H1 (cell line): ENCODE measurements around the gene PIP4K2C. TPM values are rescaled to one million over a fixed set of nuclear protein-coding genes. Genes with fewer than 3 reads are reported as not detected.
A peak's percentile ranks its signal among the peaks of the same experiment; 100 is the strongest.

Source experiments
- CTCF ChIA-PET: fragments of 300-600 bp; sonication (Branson Sonifier 250); formaldehyde crosslinking; loops from one replicate; lab custom pipeline; 2021; ENCODE audit not compliant: partially characterized antibody; lab: Charles Lee
- POLR2A ChIA-PET: fragments of 300-600 bp; sonication (Branson Sonifier 250); formaldehyde crosslinking; loops from one replicate; lab custom pipeline; 2021; ENCODE audit warnings: inconsistent platforms; ENCODE audit not compliant: partially characterized antibody; lab: Charles Lee
- DNase-seq, 2 experiments: peaks; one replicate each; pipeline versions ENCODE4 v3.0.0 to v3.0.0-alpha.2; 2010 to 2022; ENCODE audit warnings: low spot score in 2 of 2, low read depth in 1 of 2, mixed read lengths in 1 of 2
- FAIRE-seq: peaks from 2 replicates; lab custom pipeline; 2011; peaks lifted over from hg19 to GRCh38; lab: Jason Lieb, UNC
- H2AFZ ChIP-seq: 2 replicates; pipeline ENCODE4 v1.8.1; 2012; ENCODE audit warnings: low read length, inconsistent platforms
- H2AK5ac ChIP-seq: 2 replicates; pipeline ENCODE4 v1.6.1; 2013; ENCODE audit warnings: low read depth, low read length
- H2BK120ac ChIP-seq: replicated peaks from 2 replicates; pipeline ENCODE3; 2013; ENCODE audit warnings: low read depth, low read length, inconsistent platforms
- H2BK12ac ChIP-seq: 2 replicates; pipeline ENCODE4 v1.6.1; 2013; ENCODE audit warnings: low read depth, low read length
- H2BK15ac ChIP-seq: 2 replicates; pipeline ENCODE4 v1.6.1; 2013; ENCODE audit warnings: low read length
- H2BK20ac ChIP-seq: 2 replicates; pipeline ENCODE4 v1.6.1; 2013; ENCODE audit warnings: low read length
- H2BK5ac ChIP-seq: 2 replicates; pipeline ENCODE4 v1.6.1; 2013; ENCODE audit warnings: low read depth, low read length
- H3K14ac ChIP-seq: 2 replicates; pipeline ENCODE4 v1.6.1; 2013; ENCODE audit warnings: inconsistent platforms; ENCODE audit not compliant: insufficient read length
- H3K18ac ChIP-seq: 2 replicates; pipeline ENCODE4 v1.6.1; 2013; ENCODE audit warnings: low read length; ENCODE audit errors: extremely low read depth
- H3K23ac ChIP-seq: 2 replicates; pipeline ENCODE4 v1.6.1; 2013; ENCODE audit warnings: inconsistent platforms; ENCODE audit not compliant: insufficient read length
- H3K23me2 ChIP-seq: 2 replicates; pipeline ENCODE4 v1.6.1; 2013; ENCODE audit warnings: low read depth, low read length
- H3K27ac ChIP-seq: 2 replicates; pipeline ENCODE4 v1.6.1; 2011; ENCODE audit warnings: low read depth, low read length, inconsistent platforms
- H3K27me3 ChIP-seq, 4 experiments: replicated peaks in 1 of 4; 1 replicate in 1 of 4; 2 replicates in 3 of 4; pipeline versions ENCODE4 v1.6.1 to v1.8.1; 2011 to 2013; ENCODE audit warnings: low read length in 3 of 4, mild to moderate bottlenecking in 3 of 4, inconsistent platforms in 2 of 4, mixed read lengths in 2 of 4, moderate library complexity in 1 of 4; ENCODE audit not compliant: control insufficient read depth in 3 of 4, insufficient read depth in 3 of 4; ENCODE audit errors: extremely low read depth in 1 of 4
- H3K36me3 ChIP-seq, 4 experiments: 2 replicates each; pipeline versions ENCODE4 v1.6.1 to v1.8.1; 2011 to 2013; ENCODE audit warnings: mild to moderate bottlenecking in 4 of 4, low read length in 3 of 4, moderate library complexity in 2 of 4, control low read depth in 1 of 4, inconsistent platforms in 1 of 4; ENCODE audit not compliant: insufficient read depth in 4 of 4, control insufficient read depth in 2 of 4
- H3K4ac ChIP-seq: replicated peaks from 2 replicates; pipeline ENCODE3; 2013; ENCODE audit warnings: low read length, low read depth, mixed read lengths, inconsistent platforms; ENCODE audit not compliant: insufficient read length
- H3K4me1 ChIP-seq, 4 experiments: replicated peaks in 1 of 4; 1 replicate in 1 of 4; 2 replicates in 3 of 4; pipeline versions ENCODE4 v1.6.1 to v1.8.1; 2011 to 2013; ENCODE audit warnings: low read length in 3 of 4, inconsistent platforms in 2 of 4, mixed read lengths in 1 of 4; ENCODE audit not compliant: insufficient read depth in 4 of 4, control insufficient read depth in 3 of 4
- H3K4me2 ChIP-seq, 2 experiments: 2 replicates each; pipeline versions ENCODE4 v1.6.1 to v1.8.1; 2011 to 2013; ENCODE audit warnings: low read depth in 2 of 2, low read length in 2 of 2, control low read depth in 1 of 2, inconsistent platforms in 1 of 2, mild to moderate bottlenecking in 1 of 2; ENCODE audit not compliant: insufficient read depth in 1 of 2
- H3K4me3 ChIP-seq, 4 experiments: fragments of 200-600, 300-600 bp in 1 of 4; sonication (generic), shearing (Covaris generic), sonication (Bioruptor Twin) in 1 of 4; 2 replicates each; pipeline versions ENCODE4 v1.5.1 to v1.8.1; 2011 to 2016; ENCODE audit warnings: low read length in 4 of 4, low read depth in 3 of 4, control low read depth in 2 of 4, inconsistent platforms in 2 of 4, mild to moderate bottlenecking in 2 of 4, mixed read lengths in 1 of 4, moderate library complexity in 1 of 4; ENCODE audit not compliant: insufficient read depth in 2 of 4; ENCODE audit errors: extremely low read depth in 1 of 4
- H3K56ac ChIP-seq: replicated peaks from 2 replicates; pipeline ENCODE3; 2013; ENCODE audit warnings: low read depth, mild to moderate bottlenecking, mixed read lengths, low read length, inconsistent platforms; ENCODE audit not compliant: insufficient read length
- H3K79me1 ChIP-seq: 2 replicates; pipeline ENCODE4 v1.6.1; 2013; ENCODE audit warnings: low read depth, low read length, control low read depth
- H3K79me2 ChIP-seq, 2 experiments: 2 replicates each; pipeline versions ENCODE4 v1.6.1 to v1.8.1; 2012 to 2013; ENCODE audit warnings: low read length in 2 of 2, mild to moderate bottlenecking in 2 of 2, inconsistent platforms in 1 of 2; ENCODE audit not compliant: insufficient read depth in 2 of 2, control insufficient read depth in 1 of 2
- H3K9ac ChIP-seq, 4 experiments: replicated peaks in 1 of 4; 1 replicate in 1 of 4; 2 replicates in 3 of 4; pipeline versions ENCODE4 v1.6.1 to v1.8.1; 2011 to 2013; ENCODE audit warnings: low read depth in 3 of 4, low read length in 3 of 4, control low read depth in 2 of 4, mild to moderate bottlenecking in 2 of 4, moderate library complexity in 2 of 4, inconsistent platforms in 1 of 4; ENCODE audit errors: extremely low read depth in 1 of 4
- H3K9me3 ChIP-seq, 2 experiments: 2 replicates each; pipeline versions ENCODE4 v1.6.1 to v1.8.1; 2012 to 2013; ENCODE audit warnings: mild to moderate bottlenecking in 2 of 2, moderate library complexity in 2 of 2, control low read depth in 1 of 2, inconsistent platforms in 1 of 2, low read depth in 1 of 2, low read length in 1 of 2, mixed read lengths in 1 of 2; ENCODE audit not compliant: insufficient read depth in 2 of 2
- H4K20me1 ChIP-seq, 2 experiments: replicated peaks in 1 of 2; 2 replicates each; pipeline versions ENCODE3 to v1.8.1; 2011 to 2013; ENCODE audit warnings: inconsistent platforms in 2 of 2, low read length in 2 of 2, mild to moderate bottlenecking in 1 of 2; ENCODE audit not compliant: insufficient read depth in 2 of 2, control insufficient read depth in 1 of 2
- H4K5ac ChIP-seq: 2 replicates; pipeline ENCODE4 v1.6.1; 2013; ENCODE audit warnings: low read length, low read depth, mixed read lengths, inconsistent platforms; ENCODE audit not compliant: insufficient read length
- H4K8ac ChIP-seq: 2 replicates; pipeline ENCODE4 v1.8.0; 2013; ENCODE audit warnings: mild to moderate bottlenecking, moderate library complexity, low read length, inconsistent platforms; ENCODE audit not compliant: insufficient read depth; ENCODE audit errors: extremely low read depth
- H4K91ac ChIP-seq: replicated peaks from 2 replicates; pipeline ENCODE3; 2013; ENCODE audit warnings: low read length, mixed read lengths, inconsistent platforms; ENCODE audit not compliant: insufficient read length
- CREB1 ChIP-seq: IDR thresholded peaks from 2 replicates; pipeline ENCODE4 v1.6.1; 2012; ENCODE audit warnings: inconsistent platforms
- HDAC2 ChIP-seq, 2 experiments: fragments of 300-600 bp in 1 of 2; sonication (generic) in 1 of 2; IDR thresholded peaks; 2 replicates each; pipeline ENCODE4 v1.6.1; 2011 to 2012; ENCODE audit warnings: low read depth in 2 of 2, low read length in 2 of 2, mild to moderate bottlenecking in 2 of 2, moderate library complexity in 2 of 2, borderline replicate concordance in 1 of 2, inconsistent platforms in 1 of 2
- KDM1A ChIP-seq: fragments of 200-600, 300-600 bp; sonication (generic); IDR thresholded peaks from 2 replicates; pipeline ENCODE4 v1.7.1; 2016; ENCODE audit warnings: mild to moderate bottlenecking, low read length, borderline replicate concordance
- PHF8 ChIP-seq: fragments of 200-600 bp; sonication (generic); conservative IDR thresholded peaks from 2 replicates; pipeline ENCODE4 v1.7.1; 2012; ENCODE audit warnings: low read depth, mild to moderate bottlenecking, inconsistent platforms, low read length, moderate library complexity
- SIN3A ChIP-seq, 2 experiments: IDR thresholded peaks in 1 of 2; conservative IDR thresholded peaks in 1 of 2; 2 replicates each; pipeline ENCODE4 v1.6.1; 2011 to 2012; ENCODE audit warnings: low read length in 2 of 2, improper control_type of control experiment in 1 of 2, low read depth in 1 of 2, mild to moderate bottlenecking in 1 of 2
- SP2 ChIP-seq: IDR thresholded peaks from 2 replicates; pipeline ENCODE4 v1.6.1; 2012; ENCODE audit warnings: mild to moderate bottlenecking, low read length, inconsistent platforms
- TAF1 ChIP-seq: IDR thresholded peaks from 2 replicates; pipeline ENCODE4 v1.6.1; 2011; ENCODE audit warnings: mild to moderate bottlenecking, low read depth, low read length
- YY1 ChIP-seq: IDR thresholded peaks from 2 replicates; pipeline ENCODE4 v1.6.1; 2011; ENCODE audit warnings: low read depth, mild to moderate bottlenecking, low read length
- WGBS, 2 experiments: shearing (Covaris generic) in 1 of 2; methylation state at CpG; one replicate each; pipeline versions ENCODE4 v1.1.6 to v1.1.7; 2013 to 2015; ENCODE audit warnings: low lambda C conversion rate in 2 of 2, mixed read lengths in 2 of 2, inconsistent platforms in 1 of 2, low coverage in 1 of 2, missing lambda C conversion rate in 1 of 2; ENCODE audit not compliant: insufficient replicate concordance in 2 of 2, insufficient coverage in 1 of 2, insufficient read length in 1 of 2; ENCODE audit errors: extremely low coverage in 1 of 2, missing lambda C conversion rate in 1 of 2; 5-methylcytosine and 5-hydroxymethylcytosine counted together
- polyA plus RNA-seq, 7 experiments: library from polyadenylated mRNA; depleted of rRNA in 3 of 7; stranded (reverse) in 5 of 7; unstranded in 2 of 7; fragments of >200 nt in 5 of 7; fragments of 200-250 nt in 2 of 7; gene quantifications; 1 replicate in 5 of 7; 2 replicates in 1 of 7; 4 replicates in 1 of 7; pipeline versions ENCODE4 v1.2.1 to v1.2.3, GENCODE V29; 2011 to 2013; ENCODE audit warnings: missing spikeins in 2 of 7, mixed read lengths in 2 of 7
- total RNA-seq: library from RNA; stranded (reverse); fragmentation: NEBNext Ultra II Directional; extraction: Animal tissue kit (Norgen Biotek cat#: 25700); gene quantifications from 2 replicates; pipeline ENCODE4 v1.2.1, GENCODE V29; 2021
- TF ChIP-seq, protein P1 (sequence below): IDR thresholded peaks from 2 replicates; pipeline ENCODE4 v1.6.1; 2012; ENCODE audit warnings: inconsistent platforms

PIP4K2C gene
- total and polyA plus RNA-seq, 2 of the 8 experiments (the other 6 are each of a cell fraction or from before 2014, with no cell fraction given) = 25.0 to 27.1 TPM

DNA sequence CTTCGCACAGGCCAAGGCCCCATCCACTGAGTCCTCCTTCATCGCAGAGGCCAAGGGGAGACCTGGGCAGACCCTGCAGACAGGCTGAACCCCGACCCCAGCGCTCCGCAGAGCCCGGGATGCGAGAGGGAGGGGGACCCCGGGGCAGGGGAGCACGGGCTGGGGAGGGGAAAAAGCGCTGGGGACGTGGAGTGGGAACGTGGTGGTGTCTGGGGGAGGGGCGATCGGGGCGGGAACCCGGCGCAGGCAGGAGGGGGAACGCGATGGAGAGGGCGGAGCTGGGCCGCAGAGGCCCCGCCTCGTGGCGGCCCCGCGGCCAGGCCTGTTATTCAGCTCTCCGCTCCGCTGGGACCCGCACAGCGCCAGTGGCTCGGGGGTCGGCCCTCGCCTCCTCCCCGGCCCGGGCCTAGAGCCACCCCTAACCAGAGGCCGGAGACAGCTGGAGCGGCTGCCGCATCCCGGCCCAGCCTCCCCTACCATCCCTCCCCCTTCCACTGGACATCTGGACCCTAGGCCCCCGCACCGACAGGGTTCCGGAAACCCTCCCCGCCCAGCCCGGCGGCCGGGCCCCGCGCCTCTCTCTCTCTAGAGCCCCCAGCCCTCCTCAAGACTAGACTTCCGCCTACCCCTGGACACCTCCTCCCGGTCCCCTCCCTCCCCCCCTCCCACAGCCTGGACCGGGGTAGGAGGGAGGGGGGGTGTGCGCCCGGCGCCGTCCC is 20.3 kb downstream of the PIP4K2C start, which contains the start of gene ARHGEF25:
TSS of gene ARHGEF25 (plus strand) at position 328 of the 719 bp plus-strand sequence. CDS start 460 bp downstream, outside the sequence.
- Histone ChIP-seq H4K20me1 (peaks cover 0 to 6% of the 10 kb centered on the region in 2 experiments), H3K23me2 (peaks cover 19% of the 10 kb centered on the region; the same call in 1 of the 2 replicates), H3K14ac (no peak within 1 kb of the TSS), H3K36me3 (peaks cover 0 to 5% (median 3%) of the 10 kb centered on the region in 4 experiments; a peak in 3 of 8 replicates), H3K4me3 (peak within 1 kb of the TSS; percentile 50 to 73 (median 56)), H3K27ac (no peak within 1 kb of the TSS), H2BK15ac (no peak within 1 kb of the TSS; the same call in 1 of the 2 replicates), H2AFZ (no peak within 1 kb of the TSS), H3K4ac (no peak within 1 kb of the TSS), H3K18ac (peak within 1 kb of the TSS; percentile 60), H4K8ac (no peak within 1 kb of the TSS; the same call in 1 of the 2 replicates), H2BK120ac (no peak within 1 kb of the TSS), H2BK12ac (no peak within 1 kb of the TSS), H3K27me3 (peaks cover 4 to 59% (median 47%) of the 10 kb centered on the region in 4 experiments), H3K79me2 (no peaks in the 10 kb centered on the region), H2AK5ac (no peak within 1 kb of the TSS)
- CTCF ChIA-PET = interaction anchor here (0.6 to 12.5 kb wide), 9 partner anchors 8 to 384 kb away, joined by 3 to 124 read pairs (median 3); partner anchors contain the start of genes B4GALNT1 and CTDSP2
- WGBS, 2 experiments = 0% methylated on average over 1 of the region's 55 CpGs; no CpG with 5 or more reads in 1 of the 2 experiments
- TF ChIP-seq, protein P1, sequence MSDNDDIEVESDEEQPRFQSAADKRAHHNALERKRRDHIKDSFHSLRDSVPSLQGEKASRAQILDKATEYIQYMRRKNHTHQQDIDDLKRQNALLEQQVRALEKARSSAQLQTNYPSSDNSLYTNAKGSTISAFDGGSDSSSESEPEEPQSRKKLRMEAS = peak; percentile 57
- 0 out of 4 replicates have a peak, but pooled peaks of 1 of the 2 experiments have one; percentile 53 for TF ChIP-seq SIN3A (conservative IDR thresholded peaks at IDR 0.05 in 1 of 2, IDR thresholded peaks at IDR 0.05 in 1 of 2; ENCODE audit: low read depth in 1 of 2, low read length in 2 of 2)
- no peak for TF ChIP-seq SP2
- no peak for TF ChIP-seq YY1
- TF ChIP-seq KDM1A = no peak
- peak; percentile 50; the same call in 1 of the 2 replicates for TF ChIP-seq PHF8
- 0 out of 2 replicates have a peak, but pooled peaks have one; percentile 24 for TF ChIP-seq CREB1
- peak in 1 of 2 experiments; percentile 30; a peak in 1 of 4 replicates for TF ChIP-seq HDAC2 (IDR thresholded peaks at IDR 0.05; ENCODE audit: borderline replicate concordance in 1 of 2, low read depth in 2 of 2, low read length in 2 of 2)
- TF ChIP-seq TAF1 = 0 out of 2 replicates have a peak, but pooled peaks have one; percentile 28
- TF ChIP-seq, all 59 proteins: peak for 6
- Histone ChIP-seq H3K79me1 (no peaks in the 10 kb centered on the region), H3K23ac (no peak within 1 kb of the TSS), H3K56ac (peak within 1 kb of the TSS; percentile 6), H3K9me3 (no peaks in the 10 kb centered on the region), H4K91ac (no peak within 1 kb of the TSS), H3K4me1 (peaks cover 8 to 17% (median 12%) of the 10 kb centered on the region in 4 experiments), H3K9ac (no peak within 1 kb of the TSS; a peak in 1 of 7 replicates), H2BK5ac (no peak within 1 kb of the TSS), H3K4me2 (peak within 1 kb of the TSS; percentile 88 to 97), H2BK20ac (no peak within 1 kb of the TSS), H4K5ac (peak within 1 kb of the TSS; percentile 1)
- FAIRE-seq = no peak
- peak in 1 of 2 experiments; percentile 83 for DNase-seq
- POLR2A ChIA-PET = interaction anchor here (0.9 to 6.8 kb wide), 12 partner anchors 9 to 137 kb away, joined by 3 to 45 read pairs (median 6); partner anchors contain the start of genes PIP4K2C and TSPAN31
